Stimulated activated naive CD4-positive, alpha-beta T cell (primary cell): Measurements from ENCODE around the gene SRGAP1.
"Not testable (repeated sequence)": the region's sequence is repeated elsewhere in the genome, so short reads cannot be mapped to it uniquely, and the experiment has no call there.

ENCODE experiments used
- DNase-seq, 6 experiments: peaks; one replicate each; lab custom pipeline; 2025; lab: John Stamatoyannopoulos, UW

Gene SRGAP1

DNA sequence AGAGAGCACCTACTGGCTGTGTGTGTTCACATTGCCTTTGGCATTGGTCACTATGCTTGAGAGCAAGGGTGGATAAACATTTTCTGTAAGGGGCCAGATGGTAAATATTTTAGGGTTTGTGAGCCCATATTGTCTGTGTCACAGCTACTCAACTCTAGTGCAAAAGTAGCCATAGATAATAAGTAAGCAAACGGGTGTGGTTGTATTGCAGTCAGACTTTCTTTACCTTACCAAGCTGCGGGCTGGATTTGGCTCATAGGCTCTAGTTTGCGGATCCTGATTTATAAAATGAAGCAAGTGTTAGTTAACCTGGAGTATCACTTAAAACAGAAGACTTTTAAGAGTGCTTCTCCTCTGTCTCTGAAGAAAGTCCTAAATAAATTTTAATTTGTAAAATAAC lies 208.6 kb downstream of the SRGAP1 start:
- no peak for DNase-seq

DNA sequence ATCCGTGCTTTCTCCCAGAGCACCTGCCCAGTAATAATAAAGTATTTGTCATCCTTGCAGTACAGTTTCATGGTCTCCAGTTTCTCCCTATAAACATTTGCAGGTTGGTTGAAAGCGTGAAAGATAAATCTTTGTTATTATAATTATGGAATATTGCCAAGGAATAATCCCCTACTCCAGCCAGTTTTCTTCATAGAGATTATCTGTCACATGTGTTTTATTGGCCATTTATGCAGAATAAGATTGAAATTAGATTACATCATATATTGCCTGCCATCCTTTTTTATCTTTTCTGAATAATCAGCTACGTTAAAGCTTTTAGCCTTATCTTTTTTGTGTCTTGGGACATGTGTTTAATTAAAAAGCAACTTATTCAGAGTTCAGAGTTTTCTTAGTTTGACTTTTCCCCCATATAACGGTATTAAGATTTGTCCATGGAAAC lies 209.6 kb downstream of the SRGAP1 start:
- no peak for DNase-seq

DNA sequence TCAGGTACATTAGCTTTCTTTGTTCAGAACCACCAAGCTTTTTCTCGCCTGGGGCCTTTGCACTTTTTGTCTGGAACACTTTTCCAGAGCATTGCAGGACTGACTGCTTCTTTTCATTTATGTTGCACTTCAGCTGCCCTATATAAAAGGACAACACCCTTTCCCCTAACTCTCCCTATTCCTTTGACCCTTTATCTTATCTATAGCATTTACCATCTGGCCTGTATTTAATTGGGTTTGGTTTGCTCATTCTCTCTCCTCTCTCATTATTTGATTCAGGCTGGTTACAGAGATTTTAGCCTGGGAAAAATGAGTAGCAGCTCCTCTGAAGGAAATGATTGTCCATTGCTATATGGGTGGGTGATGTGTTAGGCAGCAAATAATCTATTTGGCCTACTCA lies 212.2 kb downstream of the SRGAP1 start:
- no peak for DNase-seq

DNA sequence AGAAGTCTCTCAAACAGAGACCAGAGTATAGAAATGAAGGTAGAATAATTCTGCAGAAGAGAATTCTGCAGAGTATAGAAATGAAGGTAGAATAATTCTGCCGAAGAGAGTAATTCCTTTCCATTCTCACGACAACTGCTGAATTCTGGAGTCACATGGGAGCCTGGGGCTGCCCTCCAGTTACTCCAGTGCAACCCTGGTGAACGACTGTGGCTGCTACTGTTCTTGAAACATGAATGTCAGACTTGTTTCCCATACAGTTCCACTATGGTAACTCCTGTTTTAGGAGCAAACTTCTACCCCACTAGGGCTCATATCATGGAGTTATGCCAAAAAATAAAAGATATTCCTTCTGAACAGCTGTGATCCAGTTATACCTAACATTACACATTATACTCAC lies 213.2 kb downstream of the SRGAP1 start:
- DNase-seq = no peak

DNA sequence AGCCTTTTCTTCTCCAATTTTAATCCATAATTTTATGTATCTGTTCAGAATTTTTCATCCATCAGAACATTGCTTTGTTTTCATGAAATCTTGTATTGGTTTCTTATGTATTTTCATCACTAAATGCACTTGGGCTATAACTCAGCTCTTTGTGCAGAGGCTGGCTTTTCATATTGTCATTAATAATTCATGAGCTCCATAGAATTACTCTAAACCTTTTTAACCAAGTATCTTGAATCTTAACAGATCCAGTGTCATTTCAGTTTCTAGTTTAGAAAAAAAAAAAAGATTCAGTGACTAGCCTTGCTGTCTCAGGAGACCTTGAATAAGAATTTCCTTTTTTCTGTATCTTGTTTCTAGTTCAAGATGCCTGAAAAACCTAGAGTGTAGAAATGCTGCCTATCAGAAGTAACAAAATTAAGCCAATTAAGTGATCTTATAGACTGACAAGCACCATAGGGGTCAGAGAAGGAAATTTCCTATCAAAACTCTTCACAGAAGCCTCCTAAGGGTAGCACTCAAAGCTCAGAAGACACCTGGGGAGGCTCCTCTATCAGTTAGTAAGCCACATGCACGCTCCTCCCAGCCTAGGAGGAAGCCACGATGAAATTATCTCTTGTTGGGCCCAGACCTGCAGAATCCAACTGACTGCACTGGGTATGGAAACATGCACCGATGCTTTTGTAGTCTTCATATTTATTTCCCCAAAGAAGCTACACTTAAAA lies 214.2 kb downstream of the SRGAP1 start:
- DNase-seq = no peak

DNA sequence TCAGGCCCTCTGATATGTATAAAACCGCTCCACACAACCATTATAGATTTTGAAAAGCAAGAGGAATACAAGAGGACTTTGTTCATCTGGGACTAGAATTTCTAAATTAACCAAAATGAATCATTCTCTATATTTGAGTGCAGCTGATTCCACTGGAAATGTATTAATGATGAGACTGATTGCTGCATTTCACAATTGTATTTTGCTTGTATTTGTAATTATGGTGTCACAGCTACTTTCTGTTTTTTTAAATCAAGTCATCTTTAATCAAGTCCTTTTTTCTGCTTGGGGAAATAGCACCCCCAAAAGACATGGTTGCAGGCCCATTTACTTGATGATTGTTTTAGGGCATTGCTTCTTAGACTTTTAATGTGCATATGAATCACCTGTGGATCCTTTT lies 215.2 kb downstream of the SRGAP1 start:
- DNase-seq = no peak

DNA sequence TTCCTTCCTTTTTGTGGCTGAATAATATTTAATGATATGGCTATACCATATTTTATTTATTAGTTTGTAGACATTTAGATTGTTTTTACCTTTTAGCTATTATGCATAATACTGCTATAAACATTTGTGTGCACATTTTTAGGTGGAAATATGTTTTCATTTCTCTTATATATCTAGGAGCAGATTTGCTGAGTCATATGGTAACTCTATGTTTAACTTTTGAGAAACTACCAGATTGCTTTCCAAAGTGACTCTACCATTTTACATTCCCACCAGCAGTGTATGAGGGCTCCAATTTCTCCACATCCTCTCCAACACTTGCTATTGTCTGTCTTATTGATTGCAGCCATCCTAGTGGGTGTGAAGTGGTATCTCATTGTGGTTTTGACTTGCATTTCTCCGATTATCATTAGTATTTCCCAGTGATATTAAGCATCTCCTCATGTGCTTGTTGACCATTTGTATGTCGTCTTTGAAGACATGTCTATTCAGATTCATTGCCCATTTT lies 217.4 kb downstream of the SRGAP1 start:
- no peak for DNase-seq

DNA sequence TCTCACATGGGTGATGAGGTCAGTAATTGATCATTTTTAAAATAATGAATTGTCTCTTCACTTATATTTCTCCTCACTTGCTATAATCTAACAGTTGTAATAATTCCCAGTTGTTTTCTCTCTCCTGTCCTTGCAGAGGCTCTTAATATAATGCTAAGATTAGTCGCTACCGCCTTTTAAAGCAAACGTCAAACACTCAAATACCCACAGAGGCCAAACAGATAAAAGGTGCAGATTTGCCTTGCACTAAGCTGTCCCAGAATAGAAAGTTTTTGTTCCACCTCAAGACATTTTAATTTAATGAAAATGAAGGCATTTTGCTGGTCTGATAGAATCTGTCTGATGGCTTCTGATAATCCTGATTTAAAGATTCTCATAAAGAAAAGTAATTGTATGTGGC lies 218.6 kb downstream of the SRGAP1 start:
- DNase-seq = no peak

DNA sequence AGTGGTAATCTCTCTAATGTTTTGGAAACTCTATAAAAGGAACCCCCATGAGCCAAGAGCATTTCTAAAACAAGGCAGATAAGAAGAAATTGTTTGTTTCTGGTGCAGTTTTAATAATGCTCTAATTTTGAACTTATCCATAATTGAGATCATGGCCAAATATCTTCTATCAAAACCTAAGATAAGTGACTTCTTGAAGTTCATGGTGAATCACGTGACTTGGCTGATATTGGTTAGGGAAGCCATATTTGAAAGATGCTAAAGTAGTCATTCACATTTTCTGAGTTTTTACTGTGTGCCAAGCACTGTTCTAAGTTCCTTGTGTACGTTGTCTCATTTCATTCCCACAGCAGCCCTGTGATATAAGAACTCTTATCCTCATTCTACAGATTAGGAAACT lies 219.7 kb downstream of the SRGAP1 start:
- no peak for DNase-seq

DNA sequence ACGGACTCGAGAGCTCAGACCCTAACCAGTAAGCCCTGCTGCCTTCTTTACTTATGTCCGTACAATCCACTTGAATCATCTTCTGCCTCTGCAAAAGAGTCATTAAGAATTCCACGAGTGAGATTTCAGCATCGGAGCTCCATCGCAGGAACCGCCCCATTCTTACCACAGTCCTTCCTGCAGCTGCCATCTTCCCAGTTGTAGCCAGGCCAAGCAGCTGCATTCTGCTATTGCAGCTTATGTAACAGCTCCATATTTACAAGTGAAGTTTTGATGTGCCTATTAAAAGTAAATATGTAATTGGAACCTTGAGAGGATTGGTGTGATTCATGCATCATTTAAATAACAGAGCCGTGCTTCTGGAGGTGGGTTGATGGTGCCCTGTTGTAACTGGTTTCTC lies 220.2 kb downstream of the SRGAP1 start:
- no peak for DNase-seq

DNA sequence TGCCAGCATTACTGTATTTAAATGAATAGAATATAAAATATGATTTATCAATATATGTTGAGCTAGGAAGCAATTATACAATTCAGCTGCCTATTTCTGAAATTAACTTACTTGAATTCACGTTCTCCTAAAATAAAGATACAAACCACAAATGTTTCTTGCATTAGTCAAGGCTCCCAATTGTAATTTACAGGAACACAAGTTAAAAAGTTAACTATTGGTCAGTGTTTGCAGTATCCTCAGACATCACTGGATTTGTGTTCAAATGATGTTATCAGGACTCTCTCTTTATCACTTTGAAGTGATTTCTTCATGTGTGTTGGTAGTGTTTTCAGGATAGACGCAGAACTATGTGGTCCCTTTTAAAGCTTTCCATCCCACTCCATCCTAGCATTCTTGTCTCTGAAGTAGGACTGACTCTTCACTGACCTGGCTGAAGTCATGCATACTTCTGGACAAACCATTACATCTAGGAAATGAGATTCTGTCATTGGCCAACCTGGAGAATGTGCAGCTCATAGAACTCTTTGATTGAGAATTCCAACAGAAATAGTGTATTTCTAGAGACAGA lies 221.5 kb downstream of the SRGAP1 start:
- DNase-seq = no peak

DNA sequence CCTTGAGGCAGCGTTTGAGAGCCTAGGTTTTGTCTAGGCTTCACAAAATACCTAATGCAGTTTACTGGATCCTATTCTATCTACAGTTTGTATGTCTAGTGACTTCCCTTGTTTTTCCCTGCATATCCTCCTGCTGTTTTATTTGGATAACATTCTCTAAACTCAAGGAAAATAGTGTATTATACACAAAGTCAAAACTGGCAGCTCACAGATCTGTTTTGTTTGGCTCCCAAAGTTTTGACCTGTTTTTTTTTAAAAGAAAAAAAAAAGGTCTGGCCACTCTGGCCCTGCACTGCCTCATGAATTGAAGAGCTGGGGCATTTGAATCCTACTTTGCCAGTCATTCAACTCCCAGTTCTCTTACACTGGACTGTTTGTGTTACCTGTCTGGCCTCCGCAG lies 222.3 kb downstream of the SRGAP1 start:
- no peak for DNase-seq

DNA sequence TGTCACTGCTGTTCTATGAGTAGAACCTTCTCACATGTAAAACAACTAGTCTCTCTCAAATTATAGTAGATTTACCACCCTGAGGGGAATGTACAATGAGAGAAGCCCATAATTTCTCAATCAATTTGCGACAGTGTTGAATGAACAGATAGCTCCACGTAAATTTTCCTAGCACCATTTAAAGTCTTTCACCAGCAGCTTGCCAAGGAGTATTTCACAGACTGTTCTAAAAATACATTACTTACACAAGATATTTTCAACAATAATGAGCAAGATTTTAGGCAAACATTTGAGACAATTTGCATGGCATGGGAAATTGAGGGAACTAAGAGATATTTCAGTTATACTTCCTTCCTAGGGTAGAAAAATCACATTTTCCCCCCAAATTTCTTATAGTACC lies 226.0 kb downstream of the SRGAP1 start:
- no peak for DNase-seq

DNA sequence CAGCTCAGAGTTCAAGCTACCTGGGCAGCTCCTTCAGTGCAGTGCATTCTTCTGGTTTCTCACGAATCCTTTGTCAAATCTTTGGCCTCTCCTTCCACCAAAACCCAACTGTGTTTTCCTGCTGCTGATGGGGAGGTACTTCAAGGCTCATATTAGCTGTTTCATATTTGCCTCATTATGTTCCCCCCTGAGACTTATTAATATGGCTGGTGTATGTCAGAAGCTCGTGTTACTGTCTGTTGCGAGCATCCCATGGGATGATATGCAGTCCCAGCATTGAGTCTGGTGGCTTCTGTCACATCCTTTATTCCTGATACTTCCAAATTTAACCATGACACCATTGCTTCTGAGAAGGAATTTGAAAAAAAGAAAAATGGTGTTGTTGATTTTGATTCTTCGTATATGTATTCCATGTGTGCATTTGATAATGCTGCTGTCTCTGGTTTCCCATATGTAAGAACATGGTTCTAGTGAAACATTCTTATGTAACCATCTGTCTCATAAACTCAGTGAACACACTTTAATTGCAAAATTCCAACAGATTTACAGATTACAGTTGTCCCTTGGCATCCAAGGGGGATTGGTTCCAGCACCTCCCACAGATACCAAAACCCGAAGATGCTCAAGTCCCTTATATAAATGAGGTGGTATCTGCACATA lies 228.5 kb downstream of the SRGAP1 start:
- DNase-seq = no peak

DNA sequence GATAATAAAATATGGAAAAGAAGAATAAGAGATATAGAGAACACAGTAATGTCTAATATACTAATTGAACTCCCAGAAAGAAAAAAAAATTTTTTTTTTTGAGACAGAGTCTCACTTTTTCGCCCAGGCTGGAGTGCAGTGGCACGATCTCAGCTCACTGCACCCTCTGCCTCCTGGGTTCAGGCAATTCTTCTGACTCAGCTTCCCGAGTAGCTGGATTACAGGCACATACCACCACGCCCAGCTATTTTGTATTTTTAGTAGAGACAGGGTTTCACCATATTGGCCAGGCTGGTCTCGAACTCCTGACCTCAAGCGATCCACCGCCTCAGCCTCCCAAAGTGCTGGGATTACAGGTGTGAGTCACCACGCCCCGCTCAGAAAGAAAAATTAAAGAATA lies 232.1 kb downstream of the SRGAP1 start:
- not testable (repeated sequence) for DNase-seq

DNA sequence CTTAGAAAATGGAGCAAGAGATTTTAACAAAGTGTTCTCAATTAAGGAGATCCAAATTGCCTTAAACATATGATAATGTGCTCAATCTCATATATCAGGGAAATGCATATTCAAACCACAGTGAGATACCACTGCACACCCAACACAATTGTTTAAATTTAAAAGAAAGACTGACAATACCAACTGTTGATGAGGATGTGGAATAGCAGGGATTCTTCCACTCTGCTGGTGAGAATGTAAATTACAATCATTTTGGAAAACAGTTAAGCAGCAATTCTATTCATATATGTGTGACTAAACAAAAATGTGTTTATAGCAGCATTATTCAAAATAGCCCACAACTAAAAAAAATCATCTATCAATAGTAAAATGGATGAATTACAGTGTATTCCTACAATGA lies 233.4 kb downstream of the SRGAP1 start:
- DNase-seq = no peak

DNA sequence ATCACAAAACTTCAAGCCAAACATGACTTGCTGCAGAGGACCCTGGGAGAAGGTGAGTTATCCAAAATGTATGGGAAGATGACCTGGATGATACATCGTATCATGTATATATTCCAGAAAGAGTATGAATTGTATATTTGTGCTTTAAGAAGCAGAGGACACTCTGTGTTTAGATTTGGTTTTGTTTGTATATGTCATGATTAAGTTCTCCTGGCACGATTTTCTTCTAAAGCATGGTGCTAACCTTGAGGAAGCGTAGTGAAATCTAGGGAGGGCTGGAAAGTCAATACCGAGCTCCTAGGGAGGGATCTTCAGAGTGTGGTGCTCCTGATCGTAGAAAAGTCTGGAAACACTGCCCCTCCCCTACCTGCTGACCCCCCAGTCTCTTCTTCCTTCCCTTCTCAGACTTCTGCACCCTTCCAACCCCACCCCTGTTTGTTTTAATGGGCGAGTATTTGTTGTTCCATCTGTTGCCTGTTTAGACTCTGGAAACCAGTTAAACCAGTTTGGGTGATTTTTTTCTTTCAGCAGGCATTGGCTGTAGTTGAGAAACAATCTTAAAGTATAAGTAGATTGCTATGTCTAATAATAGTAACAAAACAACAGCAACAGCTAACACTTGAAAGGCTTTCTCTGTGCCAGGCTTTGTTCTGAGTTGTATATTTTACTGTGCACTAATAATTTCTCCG lies 236.0 kb downstream of the SRGAP1 start:
- no peak for DNase-seq

DNA sequence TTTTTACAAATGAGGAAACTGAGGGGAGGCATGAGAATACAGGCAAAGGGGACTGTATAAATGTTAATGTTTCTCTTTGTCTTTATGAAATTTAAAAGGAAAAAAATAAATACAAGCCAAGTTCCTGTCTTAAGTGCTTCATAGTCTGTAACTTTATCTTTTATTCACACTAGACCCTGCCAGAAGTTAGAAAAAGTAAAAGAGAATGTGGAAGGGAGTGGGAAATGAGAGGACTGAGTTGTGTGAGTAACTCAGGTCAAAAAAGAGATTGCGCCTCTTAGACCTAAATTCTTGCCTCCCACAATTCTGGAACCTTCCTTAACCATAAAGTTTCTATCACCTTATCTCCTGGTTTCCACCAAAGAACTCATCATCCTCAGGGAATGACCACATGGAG lies 236.5 kb downstream of the SRGAP1 start:
- no peak for DNase-seq

DNA sequence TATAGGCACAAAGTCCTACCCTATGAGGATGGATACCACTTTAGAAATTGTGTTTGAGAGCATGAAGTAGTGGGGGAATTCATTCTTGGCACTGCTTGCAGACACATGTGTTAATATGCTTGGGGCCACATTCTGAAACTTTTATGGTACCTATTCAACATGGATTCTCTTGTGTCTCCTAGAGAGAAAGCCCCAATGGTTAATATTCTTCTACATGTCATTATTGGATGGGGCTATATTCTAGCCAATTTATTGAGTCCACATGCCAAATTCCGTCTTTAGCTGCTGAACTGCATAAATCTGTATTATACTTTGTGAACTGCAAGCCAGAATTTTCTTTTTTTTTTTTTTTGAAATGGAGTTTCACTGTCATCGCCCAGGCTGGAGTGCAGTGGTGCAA lies 237.6 kb downstream of the SRGAP1 start:
- no peak for DNase-seq

DNA sequence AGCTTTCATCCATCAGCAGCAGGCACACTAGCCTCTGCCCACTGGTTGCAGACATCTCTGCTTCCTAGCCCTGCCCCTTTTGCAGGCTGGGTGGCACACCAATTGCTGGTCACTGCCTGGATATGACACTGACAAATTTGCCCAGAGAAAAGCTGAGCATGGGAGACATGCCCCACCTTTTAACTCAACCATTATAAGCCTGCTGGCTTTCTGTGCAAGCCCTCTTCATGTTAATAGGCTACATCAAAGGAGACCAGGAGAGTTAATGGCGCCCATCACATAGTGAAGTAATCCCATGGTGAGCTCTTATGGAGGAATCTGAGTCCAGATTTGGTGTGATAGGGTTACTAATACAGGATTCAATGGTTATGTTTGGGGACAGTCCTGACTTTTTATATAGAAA lies 238.4 kb downstream of the SRGAP1 start:
- DNase-seq = no peak

DNA sequence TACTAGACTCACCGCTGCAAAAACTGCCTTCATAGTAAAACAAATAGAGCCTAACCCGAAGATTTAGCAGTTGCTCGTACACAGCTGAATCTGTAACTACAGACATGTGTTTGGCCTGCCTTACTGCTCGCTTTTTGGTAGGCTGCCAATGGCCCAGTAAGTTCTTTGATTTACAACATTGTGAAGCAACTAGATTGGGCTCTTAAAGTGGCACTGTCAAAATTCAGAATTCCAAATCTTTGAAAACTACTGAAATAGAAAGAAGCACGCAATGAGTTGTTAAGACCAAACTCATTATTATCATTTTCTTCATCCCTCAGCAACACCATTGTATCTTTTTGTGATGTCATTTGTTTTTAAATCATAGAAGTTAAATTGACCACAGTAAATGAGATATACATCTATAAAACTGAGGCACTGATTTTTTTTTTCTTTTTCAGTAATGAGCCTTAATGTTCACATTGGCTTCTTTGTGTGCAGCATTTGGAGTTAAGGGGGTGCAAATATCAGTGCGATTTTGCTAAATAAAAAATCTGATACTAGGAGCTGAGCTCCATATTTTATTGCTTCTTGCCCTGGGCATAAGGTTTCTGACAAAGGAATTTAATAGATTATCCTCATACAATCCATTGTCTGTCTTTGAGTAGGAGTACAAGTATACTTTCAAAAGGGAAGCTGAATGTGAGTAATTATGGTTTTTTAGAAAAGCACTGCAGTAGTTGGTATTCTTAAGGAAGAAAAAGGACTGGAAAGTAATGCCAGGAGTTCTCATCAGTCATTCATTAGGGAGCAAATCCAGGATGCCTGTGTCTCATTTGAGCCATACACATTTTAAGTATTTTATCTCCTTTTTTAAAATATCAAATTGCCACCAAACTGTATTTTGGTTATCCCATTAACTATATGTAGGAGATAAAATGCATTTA lies 239.0 kb downstream of the SRGAP1 start:
- DNase-seq = no peak

DNA sequence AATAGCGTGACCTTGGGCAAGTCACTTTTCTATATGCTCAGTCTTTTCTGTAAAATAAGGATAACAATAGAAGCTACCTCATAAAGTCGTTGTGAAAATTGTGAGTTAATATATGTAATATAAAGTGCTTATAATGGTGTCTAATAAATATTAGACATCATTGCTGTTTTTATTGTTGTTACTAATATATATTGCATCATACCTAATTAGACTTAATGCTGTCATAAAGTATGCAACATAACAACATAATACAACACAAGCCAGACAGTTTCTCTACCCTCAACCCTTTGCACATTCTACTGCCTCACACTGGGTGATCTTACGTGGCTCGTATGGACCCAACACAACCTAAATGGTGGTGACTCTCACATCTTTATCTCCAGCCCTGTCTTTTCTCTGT lies 240.7 kb downstream of the SRGAP1 start:
- DNase-seq = no peak
